Muscle layer of colon (tissue), 2 donors: ENCODE data around the gene LEMD1.
"Not testable (repeated sequence)": the region's sequence is repeated elsewhere in the genome, so short reads cannot be mapped to it uniquely, and the experiment has no call there.

Source experiments
- H3K27ac ChIP-seq: one replicate; pipeline ENCODE4 v1.7.0; 2013; ENCODE audit warnings: low read depth, mild to moderate bottlenecking, low read length, moderate library complexity
- H3K27me3 ChIP-seq, 2 donors: one replicate each; pipeline ENCODE4 v1.7.0; 2013; ENCODE audit warnings: low read length in 2 of 2, mild to moderate bottlenecking in 2 of 2; ENCODE audit not compliant: insufficient read depth in 2 of 2, control insufficient read depth in 1 of 2
- H3K36me3 ChIP-seq: one replicate; pipeline ENCODE4 v1.7.0; 2013; ENCODE audit warnings: mild to moderate bottlenecking, low read length; ENCODE audit not compliant: insufficient read depth
- H3K4me1 ChIP-seq: one replicate; pipeline ENCODE4 v1.7.0; 2013; ENCODE audit warnings: mild to moderate bottlenecking, low read length; ENCODE audit not compliant: insufficient read depth
- H3K4me3 ChIP-seq, 2 donors: one replicate each; pipeline ENCODE4 v1.7.0; 2013; ENCODE audit warnings: low read length in 2 of 2, low read depth in 1 of 2, mild to moderate bottlenecking in 1 of 2, moderate library complexity in 1 of 2
- H3K9ac ChIP-seq: one replicate; pipeline ENCODE4 v1.7.0; 2013; ENCODE audit warnings: low read length
- H3K9me3 ChIP-seq: one replicate; pipeline ENCODE4 v1.7.0; 2013; ENCODE audit warnings: mild to moderate bottlenecking, low read length
- donor health status: abdominal sarcoma.
- donor health status: Adenocarcinoma of cecum.

LEMD1 gene

GRCh38 chr1:205373798-205374175 lies 48.1 kb downstream of the LEMD1 start:
- no peak overlapping the region for H3K9ac ChIP-seq
- H3K4me1 ChIP-seq: no peaks in the 10 kb centered on the region
- peaks cover 0 to 6% of the 10 kb centered on the region in 2 donors for H3K27me3 ChIP-seq
- H3K9me3 ChIP-seq: no peaks in the 10 kb centered on the region
- no peak overlapping the region for H3K4me3 ChIP-seq
- no peak overlapping the region for H3K27ac ChIP-seq
- H3K36me3 ChIP-seq: no peaks in the 10 kb centered on the region

DNA sequence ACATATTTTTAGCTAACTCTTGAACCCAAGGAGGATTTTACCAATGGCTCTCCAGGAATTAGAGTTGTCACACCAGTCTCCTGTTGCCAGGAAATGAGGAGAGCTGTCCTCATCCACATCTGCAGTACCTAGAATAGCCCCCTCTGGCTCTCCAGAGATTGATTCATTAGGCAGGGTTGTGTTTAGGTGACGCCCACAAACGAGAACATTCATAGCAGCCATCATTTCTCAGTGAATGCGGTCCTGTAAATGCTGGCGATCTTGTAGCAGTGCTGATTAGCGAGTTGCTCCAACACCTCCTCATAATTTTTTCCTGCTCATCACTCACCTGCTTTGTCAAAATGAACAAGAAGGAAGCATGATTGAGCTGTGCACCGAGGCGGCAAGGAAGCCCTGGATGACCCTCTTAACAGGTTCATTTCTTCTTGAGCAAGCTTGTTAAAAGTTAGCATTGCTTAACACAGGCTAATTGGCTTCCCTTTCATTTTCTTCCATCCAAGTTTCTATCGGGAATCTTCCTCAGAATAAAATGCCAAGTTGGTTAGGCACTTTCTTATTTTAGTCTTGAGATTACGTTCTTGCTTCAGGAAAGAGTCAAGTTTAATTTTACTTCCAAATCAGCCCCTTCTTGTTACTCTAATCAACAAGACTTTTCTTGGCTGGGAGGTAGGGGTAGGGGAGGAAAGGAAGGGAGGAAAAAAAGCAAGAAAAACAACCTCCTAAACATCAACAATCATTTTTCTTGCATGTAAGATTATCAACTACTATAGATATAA lies 48.6 kb downstream of the LEMD1 start:
- no peak overlapping the region for H3K4me3 ChIP-seq
- H3K27ac ChIP-seq: no peak overlapping the region
- H3K36me3 ChIP-seq: no peaks in the 10 kb centered on the region
- H3K9ac ChIP-seq: no peak overlapping the region
- H3K9me3 ChIP-seq: no peaks in the 10 kb centered on the region
- peaks cover 0 to 6% of the 10 kb centered on the region in 2 donors for H3K27me3 ChIP-seq
- H3K4me1 ChIP-seq: no peaks in the 10 kb centered on the region

DNA sequence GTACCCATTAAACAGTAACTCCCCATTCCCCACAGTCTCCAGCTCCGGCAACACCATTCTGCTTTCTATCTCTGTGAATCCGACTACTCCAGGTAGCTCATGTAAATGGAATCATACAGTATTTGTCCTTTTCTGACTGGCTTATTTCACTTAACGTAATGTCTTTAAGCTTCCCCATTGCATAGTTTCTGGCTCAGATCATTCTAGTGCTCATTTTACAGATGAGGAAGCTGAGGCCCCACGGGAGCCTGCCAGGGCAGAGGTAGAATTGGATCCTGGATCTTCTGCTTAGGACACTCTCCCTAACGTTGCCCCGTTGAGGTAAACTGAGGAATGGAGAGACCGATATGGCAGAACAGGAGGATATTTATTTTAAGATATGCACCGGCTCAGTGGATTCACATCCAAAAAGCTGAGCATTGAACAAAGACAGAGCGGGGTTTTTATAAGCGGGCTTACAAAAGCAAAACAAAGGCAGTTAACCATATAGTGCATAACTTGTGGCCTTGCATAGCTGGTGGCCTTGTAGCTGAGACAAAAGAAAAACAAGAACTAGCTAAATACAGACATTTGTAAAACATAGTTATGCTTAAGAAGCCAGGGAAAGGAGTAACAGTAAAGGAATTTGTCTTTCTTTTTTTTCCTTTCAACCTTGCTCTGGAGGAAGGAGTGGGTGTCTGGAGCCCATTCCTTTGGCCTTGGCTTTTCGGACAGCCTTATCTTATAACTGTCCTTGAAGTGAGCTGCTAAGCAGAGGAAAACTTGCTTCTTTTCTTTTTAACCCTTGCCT lies 49.8 kb downstream of the LEMD1 start:
- no peak overlapping the region for H3K27ac ChIP-seq
- peaks cover 0 to 6% of the 10 kb centered on the region in 2 donors for H3K27me3 ChIP-seq
- H3K36me3 ChIP-seq: no peaks in the 10 kb centered on the region
- no peak overlapping the region for H3K4me3 ChIP-seq
- H3K9me3 ChIP-seq: no peaks in the 10 kb centered on the region
- H3K4me1 ChIP-seq: no peaks in the 10 kb centered on the region
- no peak overlapping the region for H3K9ac ChIP-seq

GRCh38 chr1:205370780-205371179 lies 51.1 kb downstream of the LEMD1 start:
- H3K9me3 ChIP-seq: no peaks in the 10 kb centered on the region
- H3K36me3 ChIP-seq: no peaks in the 10 kb centered on the region
- H3K27me3 ChIP-seq: peaks cover 0 to 6% of the 10 kb centered on the region in 2 donors
- no peak overlapping the region for H3K4me3 ChIP-seq
- no peak overlapping the region for H3K9ac ChIP-seq
- no peaks in the 10 kb centered on the region for H3K4me1 ChIP-seq
- H3K27ac ChIP-seq: no peak overlapping the region

GRCh38 chr1:205369701-205370123 lies 52.1 kb downstream of the LEMD1 start:
- no peaks in the 10 kb centered on the region for H3K36me3 ChIP-seq
- no peaks in the 10 kb centered on the region for H3K27me3 ChIP-seq
- H3K4me3 ChIP-seq: no peak overlapping the region
- no peaks in the 10 kb centered on the region for H3K9me3 ChIP-seq
- no peak overlapping the region for H3K9ac ChIP-seq
- H3K27ac ChIP-seq: no peak overlapping the region
- no peaks in the 10 kb centered on the region for H3K4me1 ChIP-seq

DNA sequence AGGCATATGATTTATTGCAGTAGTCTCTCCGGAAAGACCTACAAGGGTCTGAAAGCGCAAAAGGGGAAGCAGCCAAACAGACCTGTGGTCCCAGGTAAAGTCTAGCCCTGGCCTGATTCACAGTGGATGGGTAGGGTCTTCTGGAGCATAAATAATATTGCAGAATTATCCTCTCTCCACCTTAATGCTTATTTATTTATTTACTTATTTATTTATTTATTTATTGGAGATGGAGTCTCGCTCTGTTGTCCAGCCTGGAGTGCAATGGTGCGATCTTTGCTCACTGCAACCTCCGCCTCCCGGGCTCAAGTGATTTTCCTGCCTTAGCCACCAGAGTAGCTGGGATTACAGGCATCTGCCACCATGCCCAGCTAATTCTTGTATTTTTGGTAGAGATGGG lies 53.4 kb downstream of the LEMD1 start:
- H3K9ac ChIP-seq: no peak overlapping the region
- H3K4me1 ChIP-seq: no peaks in the 10 kb centered on the region
- no peaks in the 10 kb centered on the region for H3K9me3 ChIP-seq

DNA sequence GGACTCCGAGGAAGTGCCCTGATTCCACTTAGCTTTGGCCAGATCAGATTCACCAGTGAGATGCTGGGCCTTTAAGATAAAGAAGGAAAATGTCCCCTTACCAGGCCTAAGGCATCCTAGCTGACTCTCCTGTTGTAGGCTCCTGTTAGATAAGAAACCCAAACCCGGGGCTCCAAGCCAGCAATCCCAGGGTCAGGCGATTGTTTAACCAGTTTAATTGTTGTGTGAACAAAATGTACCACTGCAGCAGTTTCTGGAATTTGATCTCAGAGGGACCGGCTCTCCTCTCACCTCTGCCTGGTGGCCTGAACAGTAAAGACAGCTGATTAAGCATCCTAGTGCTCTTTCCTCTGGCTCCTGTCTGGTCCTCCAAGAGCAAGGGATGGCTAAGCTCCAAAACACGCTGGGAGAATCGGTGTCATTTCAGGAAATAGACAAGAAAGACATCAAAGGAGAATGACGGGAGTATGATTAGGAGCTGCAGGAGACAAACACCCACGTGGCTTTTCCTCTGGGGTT lies 55.9 kb downstream of the LEMD1 start:
- no peak overlapping the region for H3K9ac ChIP-seq
- no peaks in the 10 kb centered on the region for H3K27me3 ChIP-seq
- no peaks in the 10 kb centered on the region for H3K4me1 ChIP-seq
- no peak overlapping the region for H3K27ac ChIP-seq
- no peak overlapping the region for H3K4me3 ChIP-seq
- H3K9me3 ChIP-seq: no peaks in the 10 kb centered on the region
- no peaks in the 10 kb centered on the region for H3K36me3 ChIP-seq

More for the DNA sequence above, 53.4 kb downstream of the LEMD1 start:
- Histone ChIP-seq H3K27ac (no peak overlapping the region), H3K4me3 (no peak overlapping the region), H3K27me3 (no peaks in the 10 kb centered on the region), H3K36me3 (no peaks in the 10 kb centered on the region)

- not testable (repeated sequence) for H3K27ac ChIP-seq, H3K27me3 ChIP-seq, H3K9me3 ChIP-seq, H3K4me1 ChIP-seq, H3K36me3 ChIP-seq, H3K4me3 ChIP-seq, H3K9ac ChIP-seq
These were observed 56.8 kb downstream of the LEMD1 start for GRCh38 chr1:205365086-205365485.

- no peaks in the 10 kb centered on the region for H3K9me3 ChIP-seq
- H3K4me1 ChIP-seq: peaks cover 5% of the 10 kb centered on the region
- H3K9ac ChIP-seq: no peak overlapping the region
- no peaks in the 10 kb centered on the region for H3K36me3 ChIP-seq
- no peaks in the 10 kb centered on the region for H3K27me3 ChIP-seq
- no peak overlapping the region for H3K27ac ChIP-seq
- H3K4me3 ChIP-seq: no peak overlapping the region
These were observed 61.0 kb downstream of the LEMD1 start for GRCh38 chr1:205360891-205361290.

- Histone ChIP-seq H3K9me3 (no peaks in the 10 kb centered on the region), H3K27ac (no peak overlapping the region), H3K9ac (no peak overlapping the region), H3K36me3 (no peaks in the 10 kb centered on the region), H3K27me3 (no peaks in the 10 kb centered on the region), H3K4me1 (peaks cover 5% of the 10 kb centered on the region), H3K4me3 (no peak overlapping the region)
These were observed 61.9 kb downstream of the LEMD1 start for GRCh38 chr1:205359771-205360565.

- Histone ChIP-seq H3K9ac (no peak overlapping the region), H3K36me3 (no peaks in the 10 kb centered on the region), H3K4me1 (peaks cover 5% of the 10 kb centered on the region), H3K4me3 (no peak overlapping the region), H3K27me3 (no peaks in the 10 kb centered on the region), H3K27ac (no peak overlapping the region), H3K9me3 (no peaks in the 10 kb centered on the region)
These were observed 63.3 kb downstream of the LEMD1 start for GRCh38 chr1:205358579-205358978.
